B cell (primary cell): ENCODE data around the gene PKP1. TPM values are rescaled to one million over a fixed set of nuclear protein-coding genes. Genes with fewer than 3 reads are reported as not detected.

Experiments
- ATAC-seq: fragments of 200-7000 bp; cut with Tn5 transposase; one replicate; pipeline ENCODE4 v1.10.0; 2021; ENCODE audit warnings: low read depth, mild to moderate bottlenecking, moderate number of reproducible peaks, moderate library complexity
- CTCF ChIA-PET: fragments of 350-600 bp; sonication (Branson Sonifier 250); formaldehyde crosslinking; loops from one replicate; lab custom pipeline; 2021; ENCODE audit warnings: antibody characterized with exemption, inconsistent platforms; lab: Charles Lee
- POLR2A ChIA-PET: fragments of 350-600 bp; sonication (Branson Sonifier 250); formaldehyde crosslinking; loops from one replicate; lab custom pipeline; 2021; ENCODE audit warnings: antibody characterized with exemption; lab: Charles Lee
- DNase-seq: peaks from one replicate; pipeline ENCODE4 v3.0.0; 2013
- H2AFZ ChIP-seq: 2 replicates; pipeline ENCODE4 v1.6.1; 2012; ENCODE audit warnings: mild to moderate bottlenecking, low read depth, low read length; ENCODE audit not compliant: insufficient read depth, poor library complexity, severe bottlenecking
- H3K27ac ChIP-seq, 2 donors: 1 replicate in 1 of 2; 2 replicates in 1 of 2; pipeline ENCODE4 v1.5.1; 2012 to 2013; ENCODE audit warnings: low read length in 2 of 2, mild to moderate bottlenecking in 2 of 2, moderate library complexity in 1 of 2
- H3K27me3 ChIP-seq, 4 experiments: fragments of 200-600 bp in 1 of 4; sonication (generic) in 1 of 4; replicated peaks in 1 of 4; 1 replicate in 2 of 4; 2 replicates in 2 of 4; pipeline versions ENCODE4 v1.6.1 to v1.7.0; 2013 to 2016; ENCODE audit warnings: low read length in 3 of 4, mild to moderate bottlenecking in 2 of 4, mixed read lengths in 1 of 4, moderate library complexity in 1 of 4; ENCODE audit not compliant: insufficient read depth in 4 of 4, control insufficient read depth in 3 of 4; ENCODE audit errors: control extremely low read depth in 1 of 4
- H3K36me3 ChIP-seq, 2 experiments: replicated peaks in 1 of 2; 1 replicate in 1 of 2; 2 replicates in 1 of 2; pipeline versions ENCODE4 v1.6.1 to v1.7.1; 2013; ENCODE audit warnings: low read length in 1 of 2; ENCODE audit not compliant: insufficient read depth in 2 of 2, control insufficient read depth in 1 of 2; ENCODE audit errors: control extremely low read depth in 1 of 2, extremely low read depth in 1 of 2
- H3K4me1 ChIP-seq, 2 donors: fragments of 200-600 bp in 1 of 2; sonication (generic) in 1 of 2; 1 replicate in 1 of 2; 2 replicates in 1 of 2; pipeline versions ENCODE4 v1.5.1 to v1.6.1; 2013 to 2017; ENCODE audit warnings: low read length in 2 of 2; ENCODE audit not compliant: control insufficient read depth in 2 of 2, insufficient read depth in 2 of 2
- H3K4me2 ChIP-seq: replicated peaks from 2 replicates; pipeline ENCODE3; 2012; ENCODE audit warnings: mild to moderate bottlenecking, low read depth, low read length; ENCODE audit not compliant: poor library complexity, severe bottlenecking
- H3K4me3 ChIP-seq, 5 experiments: fragments of 200-600 bp in 1 of 5; sonication (generic) in 1 of 5; 1 replicate in 3 of 5; 2 replicates in 2 of 5; pipeline versions ENCODE4 v1.5.1 to v1.7.0; 2011 to 2016; ENCODE audit warnings: low read length in 4 of 5, mild to moderate bottlenecking in 4 of 5, low read depth in 2 of 5, control low read depth in 1 of 5, moderate library complexity in 1 of 5; ENCODE audit not compliant: insufficient read depth in 1 of 5; ENCODE audit errors: control extremely low read depth in 1 of 5, extremely low read depth in 1 of 5
- H3K79me2 ChIP-seq: fragments of 200-600 bp; sonication (generic); one replicate; pipeline ENCODE4 v1.6.0; 2016; ENCODE audit warnings: low read length; ENCODE audit not compliant: control insufficient read depth, insufficient read depth
- H3K9ac ChIP-seq: fragments of 200-600 bp; sonication (generic); 2 replicates; pipeline ENCODE4 v1.6.1; 2017; ENCODE audit warnings: mild to moderate bottlenecking, low read length, moderate library complexity
- H3K9me3 ChIP-seq, 3 donors: one replicate each; pipeline versions ENCODE4 v1.6.1 to v1.7.1; 2013; ENCODE audit warnings: low read length in 2 of 3; ENCODE audit not compliant: control insufficient read depth in 2 of 3, insufficient read depth in 1 of 3; ENCODE audit errors: control extremely low read depth in 1 of 3
- H4K20me1 ChIP-seq: 2 replicates; pipeline ENCODE4 v1.6.0; 2012; ENCODE audit warnings: mild to moderate bottlenecking, low read length; ENCODE audit not compliant: insufficient read depth, control insufficient read depth, poor library complexity, severe bottlenecking
- H3K27ac Mint-ChIP-seq: one replicate; pipeline ENCODE4 v1.8.0; 2021; ENCODE audit warnings: mixed read lengths
- H3K27me3 Mint-ChIP-seq: one replicate; pipeline ENCODE4 v1.8.0; 2021; ENCODE audit warnings: mixed read lengths
- H3K4me1 Mint-ChIP-seq: one replicate; pipeline ENCODE4 v1.8.0; 2021; ENCODE audit warnings: mixed read lengths
- H3K4me3 Mint-ChIP-seq: one replicate; pipeline ENCODE4 v1.8.0; 2021; ENCODE audit warnings: mixed read lengths
- H3K9me3 Mint-ChIP-seq: one replicate; pipeline ENCODE4 v1.8.0; 2022; ENCODE audit warnings: mixed read lengths; ENCODE audit not compliant: insufficient read depth
- CTCF ChIP-seq: fragments of 200-600 bp; IDR thresholded peaks from one replicate; pipeline ENCODE4 v1.8.0; 2022; ENCODE audit warnings: antibody characterized with exemption, mild to moderate bottlenecking
- EZH2 ChIP-seq: IDR thresholded peaks from 2 replicates; pipeline ENCODE4 v1.6.1; 2012; ENCODE audit warnings: borderline replicate concordance, low read depth, mild to moderate bottlenecking, moderate library complexity, low read length; ENCODE audit not compliant: insufficient read depth, poor library complexity, severe bottlenecking
- WGBS: methylation state at CpG from one replicate; pipeline ENCODE4 v1.1.5; 2013; ENCODE audit warnings: missing lambda C conversion rate; ENCODE audit not compliant: insufficient coverage; 5-methylcytosine and 5-hydroxymethylcytosine counted together
- intact Hi-C: fragments of 100-400 bp; cut with micrococcal nuclease; formaldehyde crosslinking; loops from one replicate; pipeline ENCODE4 v1.10.0; 2022
- polyA plus RNA-seq: library from polyadenylated mRNA; depleted of rRNA; stranded (reverse); fragments of >200 nt; gene quantifications from 2 replicates; pipeline ENCODE4 v1.2.3, GENCODE V29; 2012
- total RNA-seq, 2 donors: library from RNA; stranded (reverse); fragments of 120-200 nt in 1 of 2; gene quantifications; 1 replicate in 1 of 2; 2 replicates in 1 of 2; pipeline versions ENCODE4 v1.2.3 to v1.2.4, GENCODE V29; 2013 to 2022

Gene PKP1
- total and polyA plus RNA-seq, 2 donors (not counting 1 experiment from before 2014, with no cell fraction given): not detected

DNA sequence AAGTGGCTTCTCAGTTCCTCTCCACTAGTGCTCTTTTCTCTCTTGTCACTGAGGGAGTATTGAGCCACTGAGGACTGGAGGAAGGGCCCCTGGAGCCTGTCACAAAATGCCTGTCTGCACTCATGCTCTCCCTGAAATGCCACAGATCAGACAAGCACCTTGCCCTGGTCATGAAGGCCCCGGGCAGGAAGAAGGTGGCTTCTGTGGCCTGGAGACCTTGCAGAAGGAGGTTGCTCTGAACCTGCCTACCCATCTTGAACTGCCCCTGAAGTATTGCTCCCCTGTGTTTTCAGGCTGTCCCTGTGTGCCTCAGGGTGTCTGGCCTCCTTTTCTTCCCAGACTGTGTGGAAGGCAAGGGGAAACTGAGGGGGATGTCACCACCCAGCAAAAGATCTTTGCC is 3.1 kb downstream of the PKP1 start:
- Histone ChIP-seq H3K4me1 (no peaks in the 10 kb centered on the region), H2AFZ (no peak overlapping the region), H3K4me2 (no peak overlapping the region), H3K4me3 (no peak overlapping the region), H3K27me3 (peaks cover 0 to 20% (median 9%) of the 10 kb centered on the region in 4 experiments), H4K20me1 (no peaks in the 10 kb centered on the region), H3K36me3 (no peaks in the 10 kb centered on the region), H3K9me3 (peaks cover 0 to 3% (median 0%) of the 10 kb centered on the region in 3 donors), H3K27ac (no peak overlapping the region), H3K79me2 (no peaks in the 10 kb centered on the region), H3K9ac (no peak overlapping the region)
- 71% methylated on average over 1 of the region's 1 CpG for WGBS
- POLR2A ChIA-PET: no interaction called here
- no peak overlapping the region for H3K4me3 Mint-ChIP-seq
- ATAC-seq: no peak
- no peak for DNase-seq
- intact Hi-C loops: no loop called here
- no peak overlapping the region for H3K27ac Mint-ChIP-seq
- peaks cover 70% of the 10 kb centered on the region for H3K27me3 Mint-ChIP-seq
- H3K9me3 Mint-ChIP-seq: no peaks in the 10 kb centered on the region
- H3K4me1 Mint-ChIP-seq: peaks cover 1% of the 10 kb centered on the region
- CTCF ChIA-PET: no interaction called here
- TF ChIP-seq EZH2 (no peak), CTCF (no peak)

- H3K4me3 ChIP-seq: no peak overlapping the region
- Mint-ChIP-seq H3K4me1 (peaks cover 1% of the 10 kb centered on the region), H3K4me3 (no peak overlapping the region), H3K27ac (no peak overlapping the region), H3K9me3 (no peaks in the 10 kb centered on the region), H3K27me3 (peaks cover 64% of the 10 kb centered on the region)
- intact Hi-C loops: no loop called here
- no peak for ATAC-seq
- ChIA-PET POLR2A (no interaction called here), CTCF (no interaction called here)
- H4K20me1 ChIP-seq: no peaks in the 10 kb centered on the region
- no peak for DNase-seq
- no peaks in the 10 kb centered on the region for H3K79me2 ChIP-seq
- H3K4me2 ChIP-seq: no peak overlapping the region
- 96% methylated on average over 5 of the region's 6 CpGs for WGBS
- TF ChIP-seq EZH2 (no peak), CTCF (no peak)
- no peak overlapping the region for H3K9ac ChIP-seq
- no peaks in the 10 kb centered on the region for H3K36me3 ChIP-seq
- no peak overlapping the region for H2AFZ ChIP-seq
- no peaks in the 10 kb centered on the region for H3K4me1 ChIP-seq
- H3K27me3 ChIP-seq: peaks cover 0 to 15% (median 2%) of the 10 kb centered on the region in 4 experiments
- H3K27ac ChIP-seq: no peak overlapping the region
- H3K9me3 ChIP-seq: peaks cover 0 to 3% (median 0%) of the 10 kb centered on the region in 3 donors
Measured at GRCh38 chr1:201288007-201288406, 4.7 kb downstream of the PKP1 start.
